ENCODE measurements around the gene DNM2.

DNM2 gene

GRCh38 chr19:10828981-10829821 lies 111.3 kb downstream of the DNM2 start:
- Histone ChIP-seq H3K9ac (no peak overlapping the region), H3K36me3 (ENCODE audit: insufficient read depth) (no peaks in the 10 kb centered on the region)

DNA sequence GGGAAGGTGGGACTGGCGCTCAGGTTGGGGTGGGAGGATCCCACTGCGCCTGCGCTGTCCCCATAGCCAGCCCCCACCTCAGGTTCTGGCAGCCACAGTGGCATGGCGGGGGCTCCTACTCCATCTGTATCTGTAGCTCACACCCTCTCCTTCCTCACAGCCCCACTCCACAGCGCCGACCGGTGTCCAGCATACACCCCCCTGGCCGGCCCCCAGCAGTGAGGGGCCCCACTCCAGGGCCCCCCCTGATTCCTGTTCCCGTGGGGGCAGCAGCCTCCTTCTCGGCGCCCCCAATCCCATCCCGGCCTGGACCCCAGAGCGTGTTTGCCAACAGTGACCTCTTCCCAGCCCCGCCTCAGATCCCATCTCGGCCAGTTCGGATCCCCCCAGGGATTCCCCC lies 112.1 kb downstream of the DNM2 start:
- no peaks in the 10 kb centered on the region for H3K4me1 ChIP-seq (ENCODE audit: low read depth, poor library complexity, severe bottlenecking)
- no peaks in the 10 kb centered on the region for H4K20me1 ChIP-seq (ENCODE audit: insufficient read depth)
- H3K9ac ChIP-seq: no peak overlapping the region
- H3K36me3 ChIP-seq (ENCODE audit: insufficient read depth): no peaks in the 10 kb centered on the region
- TF ChIP-seq, protein P1, sequence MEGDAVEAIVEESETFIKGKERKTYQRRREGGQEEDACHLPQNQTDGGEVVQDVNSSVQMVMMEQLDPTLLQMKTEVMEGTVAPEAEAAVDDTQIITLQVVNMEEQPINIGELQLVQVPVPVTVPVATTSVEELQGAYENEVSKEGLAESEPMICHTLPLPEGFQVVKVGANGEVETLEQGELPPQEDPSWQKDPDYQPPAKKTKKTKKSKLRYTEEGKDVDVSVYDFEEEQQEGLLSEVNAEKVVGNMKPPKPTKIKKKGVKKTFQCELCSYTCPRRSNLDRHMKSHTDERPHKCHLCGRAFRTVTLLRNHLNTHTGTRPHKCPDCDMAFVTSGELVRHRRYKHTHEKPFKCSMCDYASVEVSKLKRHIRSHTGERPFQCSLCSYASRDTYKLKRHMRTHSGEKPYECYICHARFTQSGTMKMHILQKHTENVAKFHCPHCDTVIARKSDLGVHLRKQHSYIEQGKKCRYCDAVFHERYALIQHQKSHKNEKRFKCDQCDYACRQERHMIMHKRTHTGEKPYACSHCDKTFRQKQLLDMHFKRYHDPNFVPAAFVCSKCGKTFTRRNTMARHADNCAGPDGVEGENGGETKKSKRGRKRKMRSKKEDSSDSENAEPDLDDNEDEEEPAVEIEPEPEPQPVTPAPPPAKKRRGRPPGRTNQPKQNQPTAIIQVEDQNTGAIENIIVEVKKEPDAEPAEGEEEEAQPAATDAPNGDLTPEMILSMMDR (conservative IDR thresholded peaks at IDR 0.05; ENCODE audit: low read depth, low read length): no peak
- no peak overlapping the region for H2AFZ ChIP-seq (ENCODE audit: low read depth)
- H3K79me2 ChIP-seq (ENCODE audit: insufficient read depth, low read depth): no peaks in the 10 kb centered on the region
- no peaks in the 10 kb centered on the region for H3K27me3 ChIP-seq (ENCODE audit: insufficient read depth, low read depth)
- no peak overlapping the region for H3K4me3 ChIP-seq (IDR thresholded peaks at IDR 0.05; ENCODE audit: insufficient read depth, low read depth, low read length)
- H3K27ac ChIP-seq: no peak overlapping the region
- no peak overlapping the region for H3K4me2 ChIP-seq

More at GRCh38 chr19:10828981-10829821, 111.3 kb downstream of the DNM2 start:
- Histone ChIP-seq H3K27ac (no peak overlapping the region), H2AFZ (ENCODE audit: low read depth) (no peak overlapping the region), H3K27me3 (ENCODE audit: insufficient read depth, low read depth) (no peaks in the 10 kb centered on the region), H3K4me2 (no peak overlapping the region), H3K4me1 (ENCODE audit: low read depth, poor library complexity, severe bottlenecking) (no peaks in the 10 kb centered on the region), H4K20me1 (ENCODE audit: insufficient read depth) (no peaks in the 10 kb centered on the region), H3K4me3 (IDR thresholded peaks at IDR 0.05; ENCODE audit: insufficient read depth, low read depth, low read length) (no peak overlapping the region), H3K79me2 (ENCODE audit: insufficient read depth, low read depth) (no peaks in the 10 kb centered on the region)
- TF ChIP-seq, protein P1 (conservative IDR thresholded peaks at IDR 0.05; ENCODE audit: low read depth, low read length): no peak

DNA sequence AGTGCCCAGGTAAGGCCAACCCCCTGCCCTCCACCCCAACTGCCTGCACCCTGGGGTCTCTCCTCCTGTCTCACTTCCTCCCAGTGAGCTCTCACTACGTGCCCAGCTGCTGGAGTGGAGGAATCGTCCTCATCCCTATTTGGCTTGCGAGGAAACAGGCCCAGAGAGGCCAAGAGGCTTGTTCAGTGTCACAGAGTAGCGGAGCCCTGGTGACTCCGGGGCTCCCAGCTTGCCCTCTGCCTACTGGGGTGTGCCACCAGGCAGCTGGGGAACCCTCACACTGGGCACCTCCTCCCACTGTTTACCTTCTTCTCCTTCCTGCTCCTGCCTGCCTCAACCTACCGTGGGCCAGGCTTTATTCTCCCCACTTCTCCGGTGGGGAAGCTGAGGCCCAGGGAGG lies 112.5 kb downstream of the DNM2 start:
- TF ChIP-seq, protein P1 (conservative IDR thresholded peaks at IDR 0.05; ENCODE audit: low read depth, low read length): no peak
- Histone ChIP-seq H3K36me3 (ENCODE audit: insufficient read depth) (no peaks in the 10 kb centered on the region), H3K27ac (no peak overlapping the region), H3K4me1 (ENCODE audit: low read depth, poor library complexity, severe bottlenecking) (no peaks in the 10 kb centered on the region), H3K9ac (no peak overlapping the region), H4K20me1 (ENCODE audit: insufficient read depth) (no peaks in the 10 kb centered on the region), H2AFZ (ENCODE audit: low read depth) (no peak overlapping the region), H3K4me2 (no peak overlapping the region), H3K27me3 (ENCODE audit: insufficient read depth, low read depth) (no peaks in the 10 kb centered on the region), H3K4me3 (IDR thresholded peaks at IDR 0.05; ENCODE audit: insufficient read depth, low read depth, low read length) (no peak overlapping the region), H3K79me2 (ENCODE audit: insufficient read depth, low read depth) (no peaks in the 10 kb centered on the region)

DNA sequence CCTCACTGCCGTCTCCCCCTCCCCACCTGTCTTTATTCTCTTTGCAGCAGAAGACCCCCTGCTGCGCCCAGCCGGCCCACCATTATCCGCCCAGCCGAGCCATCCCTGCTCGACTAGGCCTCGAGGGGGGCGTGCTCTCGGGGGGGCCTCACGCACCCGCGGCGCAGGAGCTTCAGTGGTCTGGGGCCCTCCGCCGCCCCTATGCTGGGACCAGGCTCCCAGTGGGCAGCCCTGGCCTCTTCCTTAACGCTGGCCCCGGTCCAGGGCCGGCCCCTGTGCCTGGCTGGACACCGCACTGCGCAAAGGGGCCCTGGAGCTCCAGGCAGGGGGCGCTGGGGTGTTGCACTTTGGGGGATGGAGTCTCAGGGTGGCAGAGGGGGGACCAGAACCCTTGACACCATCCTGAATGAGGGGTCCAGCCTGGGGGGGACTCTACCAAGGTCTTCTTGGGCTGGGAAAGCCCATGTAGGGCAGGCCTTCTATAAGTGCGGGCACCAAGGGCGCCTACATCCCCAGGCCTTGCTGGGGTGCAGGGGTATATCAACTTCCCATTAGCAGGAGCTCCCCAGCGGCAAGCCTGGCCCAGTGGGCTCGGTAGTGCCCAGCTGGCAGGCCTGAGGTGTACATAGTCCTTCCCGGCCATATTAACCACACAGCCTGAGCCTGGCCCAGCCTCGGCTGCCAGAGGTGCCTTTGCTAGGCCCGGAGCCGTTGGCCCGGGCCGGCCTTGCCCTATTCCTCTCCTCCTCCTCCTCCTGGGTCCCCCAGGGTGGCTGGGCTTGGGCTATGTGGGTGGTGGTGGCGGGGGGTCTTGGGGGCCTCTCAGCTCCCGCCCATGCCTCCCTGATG lies 113.3 kb downstream of the DNM2 start:
- H3K27me3 ChIP-seq (ENCODE audit: insufficient read depth, low read depth): no peaks in the 10 kb centered on the region
- no peak overlapping the region for H3K9ac ChIP-seq
- H2AFZ ChIP-seq (ENCODE audit: low read depth): no peak overlapping the region
- no peak overlapping the region for H3K4me3 ChIP-seq (IDR thresholded peaks at IDR 0.05; ENCODE audit: insufficient read depth, low read depth, low read length)
- no peak overlapping the region for H3K27ac ChIP-seq
- H3K79me2 ChIP-seq (ENCODE audit: insufficient read depth, low read depth): no peaks in the 10 kb centered on the region
- no peaks in the 10 kb centered on the region for H4K20me1 ChIP-seq (ENCODE audit: insufficient read depth)
- TF ChIP-seq, protein P1 (conservative IDR thresholded peaks at IDR 0.05; ENCODE audit: low read depth, low read length): no peak
- H3K4me2 ChIP-seq: no peak overlapping the region
- H3K36me3 ChIP-seq (ENCODE audit: insufficient read depth): no peaks in the 10 kb centered on the region
- H3K4me1 ChIP-seq (ENCODE audit: low read depth, poor library complexity, severe bottlenecking): no peaks in the 10 kb centered on the region
